Astrocyte of the hippocampus (primary cell): Measurements from ENCODE around the gene TOX2.

Experiments
- DNase-seq: peaks from one replicate; pipeline ENCODE4 v3.0.0; 2011; ENCODE audit warnings: low read depth, low spot score

Gene TOX2

DNA sequence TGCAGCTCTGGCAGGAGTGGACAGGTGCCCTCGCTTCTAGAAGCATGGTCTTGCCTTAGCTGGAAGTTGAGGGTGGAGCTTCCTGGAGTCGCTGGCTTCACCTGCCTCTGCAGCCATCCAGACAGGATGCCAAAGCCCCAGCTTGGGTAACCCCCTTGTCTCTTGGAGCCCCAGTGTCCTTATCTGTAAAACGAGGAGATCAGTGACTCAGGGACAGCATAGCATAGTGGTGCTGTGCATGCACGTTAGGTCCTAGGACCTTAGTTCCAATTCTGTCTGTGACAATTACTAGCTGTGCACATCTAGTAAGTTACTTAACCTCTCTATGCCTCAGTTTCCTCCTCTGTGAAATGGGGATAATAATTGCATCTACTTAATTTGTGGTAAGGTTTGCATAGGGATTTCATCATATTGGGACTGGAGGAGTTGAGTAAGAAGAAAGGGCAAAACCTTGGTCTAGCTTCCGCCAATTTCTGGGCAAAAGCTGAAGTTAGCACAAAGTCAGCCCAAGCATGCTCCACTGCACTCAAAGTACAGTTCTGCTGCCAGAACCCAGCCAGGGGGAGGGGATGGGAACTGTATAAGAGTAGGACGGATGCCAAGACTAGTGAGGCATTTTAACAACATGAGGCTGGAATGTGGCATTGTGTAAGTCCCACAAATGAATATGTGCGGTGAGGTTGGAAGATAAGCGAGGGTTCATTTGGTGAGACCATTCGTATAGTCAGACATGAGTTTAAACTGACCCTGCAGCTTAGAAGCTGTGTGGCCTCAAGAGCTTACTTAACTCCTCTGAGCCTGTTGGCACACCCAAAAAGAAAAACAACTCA lies 24.5 kb downstream of the TOX2 start:
- peak; percentile 99 for DNase-seq

DNA sequence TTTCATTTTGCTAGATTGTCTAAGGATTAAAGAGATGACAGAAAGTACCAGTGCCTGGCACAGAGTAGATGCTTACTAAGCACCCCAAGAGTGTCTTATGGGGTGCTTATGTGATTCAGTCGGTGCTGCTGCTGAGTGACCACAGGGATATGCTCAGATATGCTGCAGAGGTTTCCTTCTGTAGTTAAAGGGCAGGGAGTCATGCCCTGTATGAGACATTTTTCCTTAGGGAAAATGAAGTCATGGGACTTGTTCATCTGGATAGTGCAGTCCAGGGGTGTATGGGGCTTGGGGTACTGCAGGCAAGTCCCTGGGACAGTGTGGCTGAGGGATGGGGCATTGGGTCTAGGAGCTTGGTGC lies 25.1 kb downstream of the TOX2 start:
- no peak for DNase-seq

DNA sequence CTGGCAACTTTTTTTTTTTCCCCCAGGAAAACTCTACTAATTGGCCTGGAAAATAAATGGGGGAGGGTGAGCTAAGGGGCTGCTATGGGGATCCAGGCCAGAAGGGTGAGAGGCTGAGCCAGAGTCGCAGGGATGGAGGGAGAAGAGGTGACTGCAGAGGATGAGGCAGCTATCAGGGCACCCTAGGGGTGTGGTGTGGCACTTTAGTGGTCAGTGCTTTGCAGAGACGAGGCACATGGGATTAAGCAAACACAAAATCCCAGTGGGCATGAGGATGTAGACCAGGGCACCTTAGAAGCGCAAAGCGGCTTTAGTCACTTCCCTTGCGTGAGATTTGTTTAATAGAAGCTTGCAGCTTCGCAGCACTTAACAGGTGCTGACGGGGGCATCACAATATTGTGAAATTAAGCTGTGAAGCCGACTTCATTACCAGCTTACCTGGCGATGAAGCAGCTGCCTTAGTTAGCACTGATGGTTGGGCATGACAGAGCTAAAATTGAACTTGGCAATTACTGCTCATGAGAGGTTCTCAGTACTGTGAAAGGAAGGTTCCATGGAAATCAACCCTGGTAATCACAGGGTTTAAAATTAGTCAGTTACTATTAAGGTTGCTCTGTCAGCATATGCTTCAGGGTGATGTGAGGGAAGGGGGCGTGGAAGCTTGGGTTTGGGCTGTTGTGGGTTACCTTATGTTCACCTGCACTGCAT lies 26.0 kb downstream of the TOX2 start:
- DNase-seq = no peak

DNA sequence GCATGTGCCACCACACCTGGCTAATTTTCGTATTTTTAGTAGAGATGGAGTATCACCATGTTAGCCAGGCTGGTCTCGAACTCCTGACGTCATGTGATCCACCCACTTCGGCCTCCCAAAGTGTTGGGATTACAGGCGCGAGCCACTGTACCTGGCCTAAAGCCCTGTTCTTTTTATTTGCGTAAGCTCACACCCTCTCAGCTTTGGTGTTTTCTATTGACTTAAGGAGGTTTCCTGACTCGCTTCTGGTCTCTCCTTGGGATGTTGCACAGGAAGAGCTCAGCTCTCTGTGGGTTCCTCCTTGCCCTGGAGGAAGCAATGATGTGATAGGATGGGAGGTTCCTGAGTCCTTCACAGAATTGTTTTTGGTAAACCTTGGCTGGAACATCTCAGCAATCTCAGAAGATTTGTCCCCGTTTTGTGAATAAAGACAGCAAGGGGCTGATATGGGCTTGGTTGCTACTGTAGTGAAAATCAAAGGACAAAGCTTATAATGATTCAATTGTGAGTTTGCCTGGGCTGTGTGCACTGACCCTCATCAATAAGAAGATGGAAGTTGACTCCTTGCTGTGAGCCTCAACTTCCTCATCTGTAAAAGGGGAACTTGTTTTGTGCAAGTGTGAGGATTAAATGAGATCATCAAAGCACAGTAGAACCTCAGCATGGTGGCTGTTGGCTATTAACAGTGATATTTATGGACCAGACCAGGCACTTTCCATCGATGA lies 27.0 kb downstream of the TOX2 start:
- DNase-seq = no peak

DNA sequence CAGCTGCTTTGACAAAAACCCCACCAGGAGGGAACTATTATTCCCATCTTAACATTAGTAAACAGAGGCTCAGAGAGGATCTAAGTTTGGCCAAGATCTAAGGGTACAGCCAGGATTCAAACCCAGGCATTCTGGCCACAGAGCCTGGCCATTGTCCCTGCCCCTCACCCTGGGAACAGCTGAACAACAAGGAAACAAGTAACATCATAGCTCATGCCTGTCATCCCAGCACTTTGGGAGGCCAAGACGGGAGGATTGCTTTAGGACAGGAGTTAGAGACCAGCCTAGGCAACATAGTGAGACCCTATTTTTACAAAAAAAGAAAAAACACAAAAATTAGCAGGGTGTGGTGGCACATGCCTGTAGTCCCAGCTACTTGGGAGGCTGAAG lies 27.5 kb downstream of the TOX2 start:
- DNase-seq = no peak

DNA sequence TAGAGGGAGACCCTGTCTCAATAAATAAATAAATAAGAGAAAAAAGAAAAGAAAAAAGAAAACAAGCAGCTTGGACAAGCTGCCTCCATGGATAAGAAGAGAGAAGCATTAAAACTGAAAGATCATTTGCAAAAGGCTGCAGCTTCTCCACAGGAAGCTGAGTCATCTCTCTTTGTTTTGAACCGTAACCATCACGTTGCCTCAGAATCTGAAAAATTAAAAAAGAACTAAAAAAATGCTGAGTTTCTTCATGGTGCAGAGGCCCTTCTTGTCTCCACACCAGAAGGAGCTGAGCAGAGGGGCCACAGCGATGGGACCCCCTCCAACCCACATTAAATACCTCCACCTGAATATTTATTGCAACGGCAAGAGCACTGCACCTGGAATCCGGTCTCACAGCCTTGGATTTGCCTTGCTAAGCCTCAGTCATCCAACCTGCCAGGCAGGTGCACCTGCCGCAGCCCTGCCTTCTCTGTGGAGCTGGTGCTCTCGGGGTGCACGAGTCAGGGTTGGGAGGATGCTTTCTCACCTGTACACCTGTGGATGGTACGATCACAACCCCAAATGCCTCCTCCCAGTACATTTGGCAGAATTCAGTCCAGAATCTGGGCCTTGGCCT lies 28.1 kb downstream of the TOX2 start:
- DNase-seq = peak; percentile 60

DNA sequence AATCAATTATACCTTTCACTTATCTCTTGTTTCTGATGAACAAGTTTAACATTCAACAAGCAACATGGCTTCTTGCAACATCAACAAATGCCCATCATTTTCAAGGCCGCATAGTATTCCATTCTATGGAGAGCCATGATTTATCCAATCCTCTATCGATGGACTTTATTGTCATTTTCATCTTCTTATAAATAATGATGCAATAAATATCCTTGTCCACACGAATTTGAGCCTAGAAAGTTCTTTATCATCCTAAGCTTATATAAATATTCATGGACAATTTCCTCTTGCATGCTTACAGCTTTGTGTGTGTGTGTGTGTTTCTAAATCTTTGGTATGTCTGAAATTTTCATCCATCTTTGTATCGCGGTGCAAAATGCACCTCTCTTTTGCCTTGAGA lies 29.1 kb downstream of the TOX2 start:
- DNase-seq = no peak

DNA sequence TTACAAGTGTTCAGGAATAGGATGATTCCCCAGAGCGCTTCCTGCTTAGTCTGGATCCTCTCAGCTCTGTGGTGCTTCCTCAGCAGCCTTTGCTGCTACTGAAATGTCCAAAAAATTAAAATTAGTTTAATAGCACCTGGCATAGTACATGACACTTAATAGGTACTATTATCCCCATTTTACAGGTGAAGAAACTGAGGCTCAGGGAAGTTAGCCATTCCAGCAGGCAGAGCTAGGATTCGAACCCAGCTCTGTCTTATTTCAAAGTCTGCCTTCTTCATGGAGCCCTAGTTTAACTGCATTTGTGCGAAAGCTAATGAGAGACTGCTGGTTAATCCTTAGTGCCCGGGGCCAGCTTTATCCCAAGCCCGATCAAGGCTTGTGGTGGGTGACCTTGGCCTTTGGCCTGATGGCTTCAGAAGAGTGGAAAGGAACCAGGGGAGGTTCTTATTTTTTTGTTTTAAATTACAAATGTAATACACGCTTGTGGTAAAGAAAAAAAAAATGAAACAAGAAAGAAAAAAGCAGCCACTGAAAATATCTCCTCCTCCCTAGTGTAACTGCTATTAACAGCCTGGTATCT lies 30.1 kb downstream of the TOX2 start:
- no peak for DNase-seq

DNA sequence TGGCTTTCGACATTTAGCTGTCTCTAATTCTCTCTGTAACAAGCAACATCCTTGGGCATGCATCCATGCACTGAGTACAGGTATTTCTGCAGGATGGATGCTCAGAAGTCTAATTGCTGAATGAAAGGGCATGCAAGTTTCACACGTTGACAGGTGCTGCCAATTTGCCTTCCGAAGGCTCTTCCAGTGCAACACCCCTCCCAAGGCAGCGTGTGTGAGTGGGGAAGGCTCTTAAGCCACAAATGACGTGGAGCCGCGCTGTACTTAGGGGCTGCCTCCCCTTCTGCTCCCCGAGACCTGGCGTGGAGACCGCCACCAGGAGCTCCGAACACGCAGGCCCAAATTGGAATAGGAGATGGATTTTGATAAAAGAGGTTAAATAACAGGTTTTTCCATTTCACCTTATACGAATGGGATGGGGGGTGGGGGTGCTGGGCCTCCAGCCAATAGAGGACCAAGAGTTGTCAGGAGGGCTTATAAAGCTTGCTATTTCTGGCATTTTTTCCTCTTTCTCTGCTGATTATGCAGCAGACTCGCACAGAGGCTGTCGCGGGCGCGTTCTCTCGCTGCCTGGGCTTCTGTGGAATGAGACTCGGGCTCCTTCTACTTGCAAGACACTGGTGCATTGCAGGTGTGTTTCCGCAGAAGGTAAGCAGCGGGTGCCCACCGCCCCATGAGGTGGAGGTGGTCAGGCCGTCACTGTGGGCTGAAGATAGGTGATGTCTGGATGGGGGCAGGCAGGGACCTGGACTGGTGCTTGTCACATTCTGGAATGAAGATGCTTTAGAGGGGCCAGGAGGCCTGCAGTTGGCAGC lies 30.9 kb downstream of the TOX2 start:
- DNase-seq = peak; percentile 24

DNA sequence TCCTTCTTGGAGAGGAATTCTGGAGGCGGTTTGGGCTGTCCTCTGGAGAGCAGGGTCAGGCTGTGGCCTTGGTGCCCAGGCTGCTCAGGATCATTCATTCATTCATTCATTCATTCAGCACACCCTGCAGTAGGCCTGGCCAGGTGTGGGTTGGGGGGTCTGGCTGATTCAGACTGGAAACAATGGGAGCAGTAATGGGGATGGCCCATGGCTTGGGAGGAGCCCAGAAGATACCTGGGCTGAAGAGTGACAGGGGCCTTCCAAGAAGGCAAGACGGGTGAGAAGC lies 31.5 kb downstream of the TOX2 start:
- no peak for DNase-seq

DNA sequence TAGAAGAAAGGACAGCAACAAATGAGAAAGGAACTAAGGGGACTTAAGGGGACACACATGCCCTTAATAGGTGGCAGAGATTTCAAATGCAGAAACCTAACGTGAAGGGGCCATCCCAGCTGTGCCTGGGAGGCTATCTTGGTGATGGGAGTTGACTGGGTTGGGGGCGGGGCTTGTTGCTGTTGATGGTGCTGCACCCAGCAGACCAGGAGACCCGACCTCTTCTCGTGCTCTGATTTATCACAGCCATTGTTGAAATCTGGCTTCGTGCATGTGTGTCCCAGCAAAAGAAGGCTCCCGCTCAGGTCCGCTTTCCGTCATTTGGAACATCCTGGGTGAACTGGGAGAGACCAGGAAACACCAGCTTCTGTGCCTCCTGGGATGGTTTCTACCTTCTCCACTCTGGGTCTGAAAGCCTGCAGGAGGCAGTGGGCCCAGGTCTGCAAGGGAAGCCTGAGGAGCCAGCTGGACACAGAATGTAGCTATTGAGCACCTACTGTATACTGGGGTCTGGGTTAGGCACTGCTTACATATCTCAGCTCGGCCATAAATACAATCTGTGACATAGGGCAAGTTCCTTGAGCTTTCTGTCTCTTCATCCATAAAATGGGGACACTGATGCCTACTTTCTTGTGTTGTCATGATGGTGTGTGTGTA lies 32.1 kb downstream of the TOX2 start:
- no peak for DNase-seq

DNA sequence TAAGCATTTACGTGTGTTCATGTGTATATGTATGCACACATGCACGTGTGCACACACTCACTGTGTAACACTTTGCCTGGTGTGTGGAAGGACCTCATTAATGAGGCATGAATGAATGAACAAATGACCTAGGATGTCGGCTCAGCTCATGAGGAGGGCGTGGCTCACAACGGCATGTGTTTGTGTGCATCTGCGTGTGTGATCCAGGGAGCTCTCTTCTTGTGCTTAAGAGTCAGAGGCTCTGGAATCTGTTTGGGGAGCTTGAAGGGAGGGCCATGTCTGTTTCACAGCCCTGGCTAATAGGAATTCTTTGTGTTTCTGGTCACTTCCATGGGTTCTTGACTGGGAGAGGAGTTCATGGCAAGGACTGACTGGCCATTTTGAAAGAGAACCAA lies 32.7 kb downstream of the TOX2 start:
- DNase-seq = no peak

DNA sequence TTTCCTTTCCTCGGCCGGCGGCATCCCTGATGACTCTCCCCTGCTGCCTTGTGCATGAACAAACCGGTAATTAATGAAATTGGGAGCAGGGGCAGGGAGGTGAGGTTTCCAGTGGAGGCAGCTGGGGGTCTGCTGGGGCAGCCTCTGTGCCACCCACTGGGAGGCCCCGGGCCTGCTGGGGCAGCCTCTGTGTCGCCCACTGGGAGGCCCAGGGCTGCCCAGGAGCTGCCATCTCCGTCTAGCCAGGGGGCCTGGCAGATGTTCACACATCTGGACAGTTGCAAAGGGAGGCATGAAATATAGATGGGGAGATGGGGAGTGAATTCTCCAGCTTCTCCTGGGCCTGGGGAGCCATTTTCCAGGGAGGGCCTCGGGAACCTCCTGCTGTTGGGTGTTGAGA lies 33.8 kb downstream of the TOX2 start:
- no peak for DNase-seq

DNA sequence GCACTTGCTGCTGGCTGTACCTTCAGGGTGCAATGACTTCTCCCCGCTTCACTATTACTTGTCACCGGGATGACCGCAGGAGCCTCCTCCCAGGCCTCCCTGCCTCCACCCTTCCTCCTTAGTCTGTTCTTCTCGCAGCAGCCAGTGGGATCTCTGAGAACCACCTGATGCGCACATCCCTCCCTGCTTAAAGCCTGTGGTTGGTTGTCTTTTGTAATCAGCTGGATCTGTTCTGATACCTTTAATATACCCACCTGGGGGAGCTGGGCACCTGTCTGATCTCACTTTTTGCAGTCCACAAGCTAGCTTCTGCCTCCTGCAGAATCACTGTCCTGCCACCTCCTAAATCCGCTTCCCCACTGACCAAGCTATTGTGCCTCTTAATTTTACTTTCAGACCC lies 34.6 kb downstream of the TOX2 start:
- DNase-seq = no peak

DNA sequence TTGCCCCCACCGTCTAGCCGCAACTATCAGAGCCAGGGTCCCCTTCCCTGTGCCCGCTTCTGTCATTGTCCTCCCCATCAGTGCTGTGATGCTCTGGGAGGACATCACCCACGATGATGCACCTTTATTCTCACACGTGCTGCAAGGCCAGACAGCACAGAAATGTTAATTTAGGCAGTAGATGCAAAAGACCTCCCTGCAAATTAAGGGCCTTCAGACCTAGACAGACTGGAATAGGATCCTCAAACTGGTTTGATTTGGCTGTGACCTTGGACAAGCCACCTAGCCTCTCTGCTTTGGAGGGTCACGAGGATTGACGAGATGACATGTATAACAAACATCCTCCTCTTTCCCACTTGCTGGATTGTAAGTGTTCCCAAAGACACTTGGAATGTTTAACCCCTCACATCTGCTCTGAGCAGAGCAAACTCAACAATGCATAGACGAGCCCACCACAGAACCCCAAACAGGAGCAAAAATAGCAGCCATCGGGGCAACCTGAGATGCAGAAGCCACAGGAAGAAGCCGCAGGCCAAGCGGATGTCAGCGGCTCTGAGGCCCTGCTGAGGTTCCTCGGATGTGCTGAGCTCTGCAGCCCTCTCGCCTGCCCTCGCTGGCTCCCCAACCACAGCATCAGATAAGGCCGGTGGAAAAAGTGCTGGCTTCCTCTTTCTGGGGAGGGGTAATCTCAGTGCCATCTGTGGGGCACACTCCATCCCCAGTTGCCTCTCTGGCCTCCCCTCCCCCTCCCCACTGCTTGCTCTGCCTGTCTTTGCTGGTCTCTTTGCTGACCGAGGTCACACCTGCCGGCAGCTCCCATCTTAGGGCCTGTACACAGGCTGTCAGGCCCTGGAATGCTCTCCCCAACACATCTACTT lies 35.3 kb downstream of the TOX2 start:
- peak; percentile 44 for DNase-seq

DNA sequence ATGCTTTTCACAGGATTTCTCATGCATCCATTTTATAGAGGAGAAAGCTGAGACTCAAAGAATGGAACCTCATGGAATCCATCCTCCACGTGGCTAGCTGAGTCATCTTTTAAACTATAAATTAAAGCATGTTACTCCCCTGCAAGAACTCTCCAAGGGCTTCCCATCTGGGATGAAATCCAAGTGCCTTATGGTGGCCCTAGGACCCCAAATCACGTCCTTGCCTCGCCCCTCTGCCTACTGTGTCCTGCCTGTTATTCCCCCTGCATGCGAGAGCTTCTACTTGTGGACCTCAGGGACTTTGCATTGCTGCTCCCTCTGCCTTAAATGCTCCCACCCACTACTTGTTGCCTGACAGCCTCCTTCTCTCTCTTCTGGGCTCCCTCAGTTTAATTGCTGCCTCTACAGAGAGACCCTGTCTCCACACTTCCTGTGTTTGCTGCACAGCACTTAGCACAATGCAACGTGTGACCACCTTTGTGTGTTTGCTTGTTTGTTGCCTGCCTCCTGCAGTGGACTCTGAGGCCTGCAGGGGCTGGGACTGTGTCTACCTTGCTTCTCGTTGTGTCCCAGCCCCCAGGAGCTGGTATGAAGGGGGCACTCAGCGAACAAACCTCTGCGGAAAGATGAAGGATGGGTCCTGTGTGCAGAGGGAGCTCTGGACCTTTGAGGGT lies 39.4 kb downstream of the TOX2 start:
- no peak for DNase-seq

DNA sequence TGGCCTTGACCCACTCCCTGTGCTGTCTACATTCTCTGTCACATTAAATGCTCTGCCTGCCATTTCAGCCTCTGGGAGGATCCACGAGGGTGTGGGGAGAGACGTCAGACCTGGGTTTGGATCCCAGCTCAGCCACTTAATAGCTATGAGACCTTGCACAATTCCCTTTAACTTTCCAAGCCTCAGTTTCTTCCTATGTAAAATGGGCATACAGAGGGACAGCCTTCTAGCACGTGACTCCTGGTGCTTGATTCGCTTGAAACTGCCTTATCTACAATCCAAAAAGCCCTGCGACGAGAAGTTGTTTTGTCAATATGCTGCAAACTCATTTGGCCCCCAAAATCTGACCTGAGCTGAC lies 40.0 kb downstream of the TOX2 start:
- no peak for DNase-seq

DNA sequence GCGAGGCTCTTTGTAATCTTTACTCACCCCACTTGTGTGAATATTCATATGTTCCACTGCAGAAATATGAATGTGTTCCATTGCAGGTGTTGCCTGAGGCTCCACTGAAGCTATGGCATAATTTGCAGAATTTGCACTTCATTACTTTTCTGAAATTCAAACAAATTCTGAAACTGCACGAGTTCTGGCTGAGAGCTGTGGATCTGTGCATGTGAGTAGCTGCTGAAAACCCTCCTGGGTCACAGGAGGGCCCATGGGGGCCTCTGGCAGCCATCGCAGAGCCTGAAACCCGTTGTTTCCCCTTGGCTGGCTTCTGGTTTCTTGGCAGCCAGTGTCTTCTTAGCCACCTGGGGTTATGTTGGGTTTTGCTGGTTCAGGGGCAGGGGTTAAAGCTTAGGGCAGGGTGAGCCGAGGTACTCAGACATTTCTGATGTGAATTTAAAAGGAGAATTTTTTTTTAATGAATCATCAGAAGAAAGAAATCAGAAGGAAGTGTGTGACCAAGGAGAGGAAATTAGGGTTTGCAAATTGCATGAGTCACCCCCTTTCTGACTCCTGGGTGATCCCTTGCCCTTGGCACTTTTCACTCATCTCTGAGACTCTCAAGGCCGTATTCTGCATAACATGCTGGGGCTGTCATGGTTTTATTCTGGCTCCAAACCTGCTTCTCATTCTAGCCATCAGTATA lies 40.6 kb downstream of the TOX2 start:
- peak; percentile 87 for DNase-seq

DNA sequence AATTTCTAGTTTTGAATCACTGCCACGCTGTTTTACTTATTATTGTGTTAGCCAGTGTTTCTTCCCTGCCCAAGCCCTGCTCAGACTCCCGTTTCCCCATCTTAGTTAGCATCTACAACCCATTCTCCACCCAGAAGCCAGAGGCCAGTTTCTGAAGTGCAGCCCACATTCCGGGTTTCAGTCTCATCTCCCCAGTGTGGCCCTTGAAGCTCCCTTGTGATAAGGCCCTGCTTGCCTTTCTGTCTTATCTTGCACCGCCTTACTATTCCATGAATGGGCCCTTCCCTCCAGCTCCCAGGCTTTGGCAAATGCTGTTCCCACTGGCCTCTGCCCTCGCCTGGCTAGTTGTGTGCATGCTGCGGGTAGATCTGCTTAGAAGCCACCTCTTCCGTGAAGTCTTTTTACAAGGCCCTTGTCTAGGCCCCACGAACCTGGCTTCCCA lies 41.1 kb downstream of the TOX2 start:
- DNase-seq = no peak
